Stimulated activated CD8-positive, alpha-beta memory T cell treated with anti-CD3 and anti-CD28 coated beads, Interleukin-15, amount 100 ng/mL, for 1 hour (primary cell): ENCODE measurements around the gene CACNA2D3.

Experiments
- DNase-seq: peaks from one replicate; pipeline ENCODE4 v3.0.0-alpha.2; 2020; ENCODE audit warnings: low read depth

CACNA2D3 gene

DNA sequence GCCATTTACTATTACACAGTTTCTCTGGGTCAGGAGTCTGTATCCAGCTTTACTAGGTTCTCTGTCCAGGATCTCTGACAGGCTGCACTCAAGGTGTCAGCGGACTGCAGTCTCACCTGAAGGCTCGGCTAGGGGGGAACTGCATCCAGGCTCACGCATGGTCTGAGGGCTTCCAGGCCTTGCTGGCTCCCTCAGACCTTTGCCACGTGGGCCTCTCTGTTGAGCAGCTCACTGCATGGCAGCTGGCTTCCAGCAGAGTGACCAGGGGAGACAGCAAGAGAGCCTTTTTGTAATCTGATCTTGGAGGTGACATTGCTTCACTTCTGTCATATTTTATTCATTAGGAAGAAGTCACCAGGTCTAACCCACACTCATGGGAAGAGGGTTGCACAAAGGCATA lies 152.3 kb downstream of the CACNA2D3 start:
- no peak for DNase-seq

GRCh38 chr3:54279005-54279583 lies 156.7 kb downstream of the CACNA2D3 start:
- no peak for DNase-seq

GRCh38 chr3:54283470-54283869 lies 161.1 kb downstream of the CACNA2D3 start:
- DNase-seq, result no peak

DNA sequence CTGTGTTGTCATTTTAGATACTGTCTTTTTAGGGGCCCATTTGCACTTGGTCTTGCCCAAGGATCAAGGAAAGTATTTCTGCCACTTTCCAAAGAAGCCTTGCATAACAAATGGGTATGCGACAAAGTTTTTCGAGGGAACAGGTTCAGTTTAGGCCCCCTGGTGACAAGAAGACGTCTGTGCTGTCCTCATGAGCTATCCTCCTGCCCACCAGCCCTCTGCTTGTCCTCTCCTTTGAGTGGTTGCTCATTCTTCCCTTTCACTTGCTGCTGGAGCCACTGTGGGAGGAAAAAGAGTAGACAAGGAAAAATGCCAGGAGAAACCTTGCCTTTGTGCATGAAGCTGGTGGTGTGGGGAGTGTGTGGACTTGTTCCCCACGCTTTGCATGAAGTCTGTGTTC lies 171.9 kb downstream of the CACNA2D3 start:
- DNase-seq, result no peak

DNA sequence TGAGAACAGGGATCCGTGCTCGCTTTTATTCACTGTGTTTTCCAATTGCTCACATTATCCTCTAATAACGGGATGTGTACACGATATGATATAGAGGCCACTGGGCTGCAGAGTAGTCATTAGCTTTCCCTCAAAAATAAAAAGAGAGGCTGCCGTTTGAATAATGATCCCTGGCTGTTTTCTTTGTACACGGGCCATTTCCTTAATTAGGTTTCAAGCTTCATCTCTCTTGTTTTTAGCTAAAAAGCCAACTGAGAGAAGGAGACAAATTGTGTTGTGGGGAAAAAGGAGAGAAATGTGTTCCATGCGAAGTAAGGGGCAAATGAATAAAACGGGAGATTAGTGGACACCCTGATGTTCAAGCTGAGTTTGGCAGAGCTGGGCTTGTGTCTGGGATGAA lies 174.2 kb downstream of the CACNA2D3 start:
- DNase-seq, result no peak

DNA sequence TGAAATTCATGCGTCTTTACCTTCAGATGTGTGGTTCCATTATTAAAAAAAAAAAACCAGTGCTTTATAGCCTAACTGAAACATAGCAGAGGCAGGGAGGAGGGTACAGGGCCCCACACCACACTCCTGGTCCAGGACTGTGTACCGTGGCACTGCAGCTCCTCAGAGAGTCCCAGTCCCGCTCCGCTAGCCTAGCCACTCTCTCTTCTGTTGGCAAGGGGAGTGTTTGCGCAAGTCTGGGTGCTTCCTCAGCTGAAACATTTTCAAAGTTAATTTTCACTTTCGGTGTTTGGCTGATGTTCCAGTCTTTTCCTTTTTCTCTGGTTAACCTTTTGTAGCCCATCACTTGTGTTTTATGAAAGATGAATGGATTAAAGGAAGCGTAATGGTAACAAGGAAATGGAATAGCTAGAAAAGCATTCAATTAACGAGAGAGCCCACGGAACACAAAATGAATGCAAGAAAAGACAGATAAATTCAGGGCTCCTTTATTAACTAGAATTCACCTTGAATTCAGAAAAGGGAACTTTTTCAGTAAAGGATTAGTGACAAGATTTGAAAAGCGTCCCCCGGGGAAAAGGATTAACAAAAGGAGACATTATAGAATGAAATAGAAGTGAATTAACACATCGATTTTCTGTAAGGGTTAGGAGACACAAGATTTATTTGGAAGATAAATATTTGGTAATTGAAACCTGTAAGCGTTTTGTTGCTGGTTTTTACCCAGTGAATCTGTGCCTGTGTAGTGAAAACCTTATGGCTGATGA lies 177.0 kb downstream of the CACNA2D3 start:
- no peak for DNase-seq

- no peak for DNase-seq
Measured at GRCh38 chr3:54303517-54304375, 181.4 kb downstream of the CACNA2D3 start.

DNA sequence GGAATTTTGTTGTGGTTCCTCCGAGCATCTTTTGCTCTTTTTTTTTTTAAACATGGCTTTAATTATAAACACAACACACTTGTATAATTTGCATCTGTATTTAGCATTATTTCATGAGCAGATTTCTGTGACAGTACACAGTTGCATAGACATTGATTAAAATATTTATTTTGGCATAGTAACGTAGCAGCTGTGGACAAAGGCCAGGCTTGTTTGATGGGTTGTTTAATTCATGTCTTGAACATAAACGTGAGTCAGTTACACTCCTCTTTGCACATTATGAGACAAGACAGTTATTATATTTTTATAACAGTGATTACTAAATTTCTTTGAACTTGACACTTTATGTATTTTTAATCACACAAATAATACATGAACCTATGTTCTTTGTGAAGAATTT lies 182.5 kb downstream of the CACNA2D3 start:
- no peak for DNase-seq

GRCh38 chr3:54305409-54306099 lies 183.2 kb downstream of the CACNA2D3 start:
- no peak for DNase-seq

DNA sequence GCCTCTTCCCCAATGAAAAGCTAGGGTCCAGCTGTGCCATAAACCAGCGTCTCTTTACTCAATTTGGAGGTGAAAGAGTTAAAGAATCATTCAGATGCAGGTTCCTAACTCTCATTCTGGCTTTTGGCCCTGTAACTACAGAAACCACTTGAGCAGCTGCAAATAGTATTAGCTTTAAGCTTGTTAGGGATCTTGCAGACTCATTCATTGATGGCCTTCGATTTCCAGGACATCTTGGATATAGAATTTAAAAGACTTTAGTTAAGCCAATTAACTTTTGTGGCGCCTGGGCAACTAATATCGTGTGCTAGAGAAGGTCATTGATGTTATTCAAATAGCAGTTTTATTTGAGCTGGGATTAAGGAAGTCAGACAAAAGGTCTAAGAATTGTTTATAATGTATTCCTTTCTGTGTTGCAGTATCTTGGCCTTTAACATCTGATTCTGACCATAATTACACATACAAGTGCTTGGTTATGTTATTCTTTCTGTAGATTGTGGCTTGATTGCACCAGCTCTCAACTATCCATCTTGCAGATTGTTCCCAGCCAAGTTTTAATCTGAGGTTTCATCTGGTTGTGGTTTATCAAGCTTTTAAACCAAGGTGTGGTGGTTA lies 185.3 kb downstream of the CACNA2D3 start:
- DNase-seq, result no peak

DNA sequence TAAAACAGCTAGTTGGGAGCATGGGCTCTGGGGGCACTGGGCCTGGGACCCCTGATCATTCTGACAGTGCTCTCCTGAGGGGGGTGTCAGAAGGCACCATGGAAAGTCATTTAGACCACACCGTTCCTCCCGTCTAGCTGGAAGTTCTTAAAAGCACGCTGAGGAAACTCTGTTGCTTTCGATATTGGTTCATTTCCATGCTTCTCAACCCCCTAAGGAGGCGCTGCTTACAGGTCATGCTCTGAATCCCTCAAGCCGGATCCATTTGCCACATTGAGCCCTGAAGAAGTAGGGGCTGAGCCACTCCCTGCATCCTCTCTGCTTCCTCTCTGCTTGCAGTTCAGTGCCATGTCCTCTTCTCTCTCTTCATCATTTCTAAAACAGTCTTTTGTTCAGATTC lies 187.2 kb downstream of the CACNA2D3 start:
- no peak for DNase-seq

DNA sequence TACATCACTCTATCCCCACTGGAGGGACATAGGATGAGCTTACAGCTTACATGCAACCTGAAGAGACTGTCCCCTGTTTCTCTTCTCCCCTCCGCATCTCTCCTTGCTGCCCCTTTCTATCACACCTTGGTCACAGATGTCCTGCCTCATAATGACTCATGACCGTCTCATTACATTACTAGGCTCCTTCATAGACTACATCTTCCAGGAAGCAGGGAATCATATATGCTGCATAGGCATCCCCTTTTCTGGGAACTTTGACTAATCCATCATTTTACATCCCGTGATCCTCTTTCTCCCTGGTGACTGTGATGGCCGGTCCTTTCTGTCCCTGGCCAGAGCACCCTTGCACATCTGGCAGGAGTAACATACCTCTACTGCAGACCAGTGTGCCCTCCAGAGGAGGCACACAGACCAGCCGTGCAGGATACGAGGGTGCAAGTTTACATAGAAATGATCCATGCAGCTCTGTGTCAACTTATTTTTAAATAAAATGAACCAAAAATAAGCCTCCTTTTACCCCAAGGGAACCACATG lies 188.9 kb downstream of the CACNA2D3 start:
- no peak for DNase-seq

DNA sequence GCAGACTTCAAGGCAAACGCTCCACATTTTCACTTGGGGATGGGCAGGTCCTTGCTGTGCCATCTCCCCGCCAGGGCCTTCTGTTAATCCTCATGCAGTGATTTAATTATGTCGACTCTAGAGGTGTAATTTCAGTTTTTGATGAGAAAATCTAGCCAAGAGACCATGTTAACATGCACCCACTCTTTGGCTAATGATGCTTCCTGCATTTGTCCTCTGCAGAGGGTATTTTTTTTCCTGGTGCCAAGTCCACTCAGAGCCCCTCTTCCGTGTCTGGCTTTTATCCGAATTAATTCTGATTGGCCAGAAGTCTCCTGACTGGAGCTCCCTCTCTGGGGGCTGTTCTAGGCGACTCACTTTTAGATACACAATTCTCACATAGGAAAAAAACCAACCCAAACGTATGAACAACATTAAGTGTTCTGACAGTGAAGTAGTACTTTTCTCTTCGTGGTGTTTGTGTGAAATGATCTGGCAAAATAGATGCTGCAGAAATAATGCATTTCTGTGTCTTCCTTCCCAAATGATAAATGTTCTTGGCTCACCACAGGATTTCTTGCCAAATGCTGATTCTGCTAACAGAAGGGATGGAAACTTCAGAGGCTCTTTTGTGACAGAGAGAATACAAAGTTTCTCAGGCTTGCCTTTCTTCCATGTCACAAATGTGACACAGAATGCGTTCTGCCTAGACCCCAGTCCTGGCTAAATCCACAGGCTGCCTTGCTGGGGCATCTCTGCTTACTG lies 190.0 kb downstream of the CACNA2D3 start:
- DNase-seq, result no peak

GRCh38 chr3:54313418-54313817 lies 191.1 kb downstream of the CACNA2D3 start:
- no peak for DNase-seq

- DNase-seq, result no peak
Measured at GRCh38 chr3:54321520-54321919, 199.2 kb downstream of the CACNA2D3 start.

DNA sequence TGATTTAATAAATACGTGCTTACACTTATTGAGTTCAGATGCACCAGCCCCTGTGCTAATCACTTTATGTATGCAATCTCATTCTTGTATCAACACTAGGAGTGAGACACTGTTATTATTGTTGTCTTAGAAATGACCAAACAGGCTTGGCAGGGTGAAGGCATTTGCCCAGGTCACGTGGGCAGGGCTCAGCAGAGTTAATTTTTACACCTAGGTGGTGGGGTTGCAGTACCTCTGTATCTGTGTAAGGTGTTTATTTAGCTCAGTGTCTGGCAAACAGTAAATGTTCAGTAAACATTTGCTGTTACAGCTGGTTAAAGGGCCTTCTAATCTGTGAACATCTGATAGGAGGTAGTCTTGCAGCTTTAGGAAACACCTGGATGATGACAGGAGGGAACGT lies 200.0 kb downstream of the CACNA2D3 start:
- no peak for DNase-seq

DNA sequence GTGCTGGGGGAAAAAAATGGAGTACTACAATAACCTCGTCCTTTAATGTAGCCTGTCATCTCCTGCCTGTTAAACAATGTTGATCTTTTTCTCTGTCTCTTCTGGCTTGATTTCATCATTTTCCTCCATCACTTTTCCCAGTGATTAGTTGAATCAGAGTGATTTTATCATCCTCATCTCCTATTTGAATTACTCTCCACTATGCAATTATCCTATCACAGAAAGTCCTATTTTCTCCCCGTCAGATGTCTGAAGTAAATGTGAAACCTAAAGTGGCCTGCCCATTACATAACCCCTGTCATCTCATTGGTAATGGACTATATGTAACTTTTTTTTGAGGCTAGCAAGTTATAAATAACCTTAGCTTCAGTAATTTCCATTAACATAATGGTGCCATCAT lies 201.8 kb downstream of the CACNA2D3 start:
- DNase-seq, result no peak

GRCh38 chr3:54326951-54327350 lies 204.6 kb downstream of the CACNA2D3 start:
- no peak for DNase-seq

DNA sequence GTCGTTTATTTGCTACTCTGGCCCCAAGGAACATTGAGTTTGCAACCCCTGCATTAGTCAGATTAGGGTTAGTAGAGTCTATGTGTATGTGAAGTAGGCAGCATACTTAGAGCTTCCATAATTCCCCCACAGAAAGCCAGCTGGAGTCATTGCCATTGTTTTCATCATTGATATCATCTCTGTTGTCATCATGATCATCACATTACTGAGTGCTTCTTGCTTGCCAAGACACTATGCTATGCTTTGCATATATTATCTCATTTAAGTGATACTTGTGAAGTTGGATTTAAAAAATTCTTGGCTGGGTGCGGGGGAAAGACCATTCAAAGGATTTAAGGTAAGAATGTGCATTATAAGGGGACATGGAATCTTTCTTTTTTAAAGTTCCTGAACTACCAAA lies 209.0 kb downstream of the CACNA2D3 start:
- no peak for DNase-seq

DNA sequence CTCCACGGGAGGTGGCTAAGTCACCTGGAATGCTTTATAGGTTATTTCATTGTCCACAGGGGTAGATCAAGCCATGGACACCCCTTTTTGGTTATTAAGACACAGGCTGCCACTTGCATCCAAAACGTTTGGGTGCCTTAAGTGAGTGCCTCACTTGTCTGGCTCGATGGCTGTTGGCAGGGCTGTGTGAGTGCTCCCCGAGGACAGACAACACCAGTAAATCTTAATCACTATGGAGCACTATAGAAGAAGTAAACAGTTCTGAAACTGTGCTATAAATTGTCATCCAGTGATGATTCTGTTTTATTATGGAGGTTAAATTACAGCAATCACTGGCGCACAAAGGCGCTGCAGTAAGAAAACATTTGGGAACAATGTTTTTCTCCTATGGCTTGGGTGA lies 215.5 kb downstream of the CACNA2D3 start:
- no peak for DNase-seq

DNA sequence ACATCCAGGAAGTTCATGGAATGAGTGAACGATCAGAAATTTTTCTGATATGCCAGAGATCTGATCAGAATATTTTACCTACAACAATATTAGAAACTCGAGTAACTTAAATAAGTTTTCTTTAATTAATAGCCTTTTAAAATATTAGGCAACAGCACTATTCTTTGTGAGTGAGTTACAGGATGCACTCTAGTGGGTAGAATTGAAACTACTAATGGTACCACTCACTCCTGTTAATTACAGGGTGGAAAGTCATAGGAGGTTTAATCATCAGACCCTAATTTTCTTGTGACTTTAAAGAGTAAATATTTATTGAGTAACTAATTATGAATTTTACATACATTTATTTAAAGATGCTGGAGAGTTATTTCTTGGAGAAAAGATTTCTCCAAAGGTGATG lies 217.3 kb downstream of the CACNA2D3 start:
- no peak for DNase-seq
